ENCODE data around the gene RANBP1. TPM values are rescaled to one million over a fixed set of nuclear protein-coding genes. Genes with fewer than 3 reads are reported as not detected.
"Not testable (repeated sequence)": the region's sequence is repeated elsewhere in the genome, so short reads cannot be mapped to it uniquely, and the experiment has no call there.

The RANBP1 gene
- total RNA-seq, 1 donor, result 71.3 TPM

DNA sequence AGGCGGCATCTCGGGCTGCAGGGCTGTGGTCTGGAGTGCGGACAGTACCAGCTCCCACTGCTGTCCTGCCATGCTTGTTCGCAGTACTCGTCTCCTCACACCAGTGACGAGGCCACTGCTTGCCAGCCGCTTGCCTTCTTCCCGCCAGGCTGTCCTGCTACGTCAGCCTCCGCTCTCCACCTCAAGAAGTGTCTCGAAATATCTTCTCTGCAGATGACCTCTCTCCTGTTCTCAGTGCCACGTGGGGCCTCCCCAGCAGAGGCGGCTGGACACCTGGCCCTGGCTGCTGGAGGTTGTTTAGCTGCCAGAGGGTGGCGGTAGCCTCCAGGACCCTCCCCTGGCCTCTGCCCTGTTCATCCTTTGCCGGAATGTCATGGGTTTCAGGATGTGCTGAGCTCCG, 38.0 kb downstream of the RANBP1 start:
- Histone ChIP-seq H3K9me3 (ENCODE audit: low read depth, low read length) (no peaks in the 10 kb centered on the region), H3K27me3 (ENCODE audit: insufficient read depth, low read length) (no peaks in the 10 kb centered on the region), H3K4me1 (ENCODE audit: insufficient read depth, low read length) (peaks cover 3% of the 10 kb centered on the region), H3K4me3 (ENCODE audit: low read length) (no peak overlapping the region)

DNA sequence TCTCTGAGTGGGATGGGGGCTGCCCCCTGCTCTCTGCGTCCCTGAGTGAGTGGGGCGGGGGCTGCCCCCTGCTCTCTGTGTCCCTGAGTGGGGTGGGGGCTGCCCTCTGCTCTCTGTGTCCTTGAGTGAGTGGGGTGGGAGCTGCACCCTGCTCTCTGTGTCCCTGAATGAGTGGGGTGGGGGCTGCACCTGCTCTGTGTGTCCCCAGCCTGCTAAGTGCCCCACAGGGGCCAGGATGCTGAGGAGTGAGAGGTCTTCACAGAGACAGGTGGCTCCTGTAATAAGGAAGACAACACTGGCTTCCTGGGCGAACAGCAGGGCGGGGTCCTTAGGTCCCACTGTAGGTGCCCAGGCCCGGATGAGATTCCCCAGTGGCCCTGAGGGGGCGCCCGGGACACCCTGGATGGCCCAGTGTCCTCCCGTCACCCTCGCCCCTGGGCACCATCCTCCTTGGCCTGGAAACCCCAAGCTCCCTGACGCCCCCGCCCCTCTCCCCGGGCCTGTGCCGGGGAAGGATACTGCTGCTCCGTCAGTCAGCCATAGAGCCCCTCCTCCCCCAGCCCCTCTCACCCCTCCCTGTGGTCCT, 38.8 kb downstream of the RANBP1 start:
- Histone ChIP-seq H3K9me3 (ENCODE audit: low read depth, low read length) (no peaks in the 10 kb centered on the region), H3K27me3 (ENCODE audit: insufficient read depth, low read length) (no peaks in the 10 kb centered on the region), H3K4me1 (ENCODE audit: insufficient read depth, low read length) (peaks cover 3% of the 10 kb centered on the region), H3K4me3 (ENCODE audit: low read length) (no peak overlapping the region)

DNA sequence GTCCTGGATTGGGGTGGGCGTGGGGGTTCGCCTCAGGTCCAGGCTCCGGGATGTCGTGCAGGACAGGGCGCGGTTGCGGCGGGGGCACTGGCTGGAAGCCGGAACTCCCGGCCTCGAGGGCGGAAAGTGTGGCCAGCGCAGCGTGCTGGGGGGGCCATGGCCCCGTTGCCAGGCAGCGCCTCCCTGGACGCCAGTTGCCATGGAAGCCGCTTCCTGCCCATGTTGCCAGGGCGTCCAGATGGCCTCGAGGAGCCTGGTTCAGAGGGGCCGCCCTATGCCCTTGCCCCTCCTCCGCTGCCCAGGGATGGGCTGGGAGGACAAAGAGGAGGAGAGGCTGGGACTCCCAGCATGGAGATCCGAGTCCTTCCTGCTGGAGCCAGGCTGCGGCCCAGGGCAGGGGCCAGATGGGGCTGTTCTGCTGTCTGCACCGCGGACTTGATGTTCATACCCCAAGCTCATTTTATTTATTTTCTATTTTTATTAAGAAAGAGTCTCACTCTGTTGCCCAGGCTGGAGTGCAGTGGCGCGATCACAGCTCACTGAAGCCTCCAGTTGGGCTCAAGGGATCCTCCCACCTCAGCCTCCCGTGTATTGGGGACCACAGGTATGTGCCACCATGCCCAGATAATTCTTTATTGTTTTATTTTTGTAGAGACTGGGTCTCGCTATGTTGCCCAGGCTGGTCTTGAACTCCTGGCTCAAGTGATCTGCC, 39.6 kb downstream of the RANBP1 start:
- H3K9me3 ChIP-seq (ENCODE audit: low read depth, low read length), result no peaks in the 10 kb centered on the region
- H3K27me3 ChIP-seq (ENCODE audit: insufficient read depth, low read length), result no peaks in the 10 kb centered on the region
- H3K4me1 ChIP-seq (ENCODE audit: insufficient read depth, low read length), result peaks cover 3% of the 10 kb centered on the region
- no peak overlapping the region for H3K4me3 ChIP-seq (ENCODE audit: low read length)

DNA sequence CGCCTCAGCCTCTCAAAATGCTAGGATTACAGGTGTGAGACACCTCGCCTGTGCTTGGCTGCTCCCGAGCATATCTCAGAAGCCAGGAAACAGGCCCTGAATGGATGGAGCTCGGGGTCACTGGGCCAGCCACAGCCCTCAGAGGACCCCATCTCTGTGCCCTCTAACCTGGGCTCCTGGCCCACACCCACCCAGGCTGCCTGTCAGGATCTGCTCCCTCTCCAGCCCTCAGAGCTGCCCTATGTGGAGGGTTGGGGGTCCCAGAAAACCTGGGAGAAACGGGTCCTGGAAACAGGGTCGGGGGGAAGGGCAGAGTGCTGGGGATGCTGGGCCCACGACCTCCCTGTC, 40.1 kb downstream of the RANBP1 start:
- no peak overlapping the region for H3K4me3 ChIP-seq (ENCODE audit: low read length)
- H3K27me3 ChIP-seq (ENCODE audit: insufficient read depth, low read length), result no peaks in the 10 kb centered on the region
- peaks cover 3% of the 10 kb centered on the region for H3K4me1 ChIP-seq (ENCODE audit: insufficient read depth, low read length)
- H3K9me3 ChIP-seq (ENCODE audit: low read depth, low read length), result no peaks in the 10 kb centered on the region

DNA sequence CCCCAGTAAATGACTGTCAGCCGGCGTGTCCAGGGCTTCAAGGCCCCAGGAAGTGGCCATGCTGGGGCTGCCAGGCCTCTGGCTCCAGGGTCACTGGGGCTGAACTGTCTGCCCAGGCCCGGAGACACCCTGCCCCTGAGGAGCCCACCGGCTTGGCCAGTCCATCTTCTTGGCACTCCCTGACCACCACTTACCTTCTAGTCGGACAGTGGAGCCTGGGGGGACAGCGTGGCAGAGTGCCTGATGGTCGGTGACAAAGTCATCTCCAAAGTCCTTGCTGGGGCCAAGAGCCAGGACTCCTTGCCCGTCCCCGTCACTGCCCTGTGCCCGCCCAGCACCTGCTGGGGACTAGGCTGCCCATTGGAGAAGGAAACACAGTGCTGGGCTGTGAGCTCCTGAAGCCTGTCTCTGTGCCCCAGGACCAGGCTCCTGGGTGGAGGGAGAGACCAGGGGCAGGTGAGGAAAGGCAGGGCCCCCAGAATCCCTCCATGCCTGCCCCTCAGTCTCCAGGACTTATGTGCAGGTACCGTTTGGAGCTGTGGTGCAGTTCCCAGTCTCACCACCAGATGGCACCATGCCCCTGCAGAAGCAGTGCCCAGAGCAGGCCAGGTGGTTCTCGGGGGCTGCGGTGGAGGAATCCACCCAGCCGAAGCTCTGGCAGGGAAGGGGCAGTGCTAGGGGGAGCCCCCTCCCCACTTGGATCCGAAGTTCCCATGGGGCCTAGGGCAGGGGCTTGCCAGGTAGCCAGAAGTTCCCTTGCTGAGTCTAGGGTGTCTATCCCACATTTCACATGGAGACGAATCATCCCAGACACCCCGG, 40.9 kb downstream of the RANBP1 start:
- H3K9me3 ChIP-seq (ENCODE audit: low read depth, low read length), result no peaks in the 10 kb centered on the region
- peaks cover 3% of the 10 kb centered on the region for H3K4me1 ChIP-seq (ENCODE audit: insufficient read depth, low read length)
- H3K4me3 ChIP-seq (ENCODE audit: low read length), result no peak overlapping the region
- no peaks in the 10 kb centered on the region for H3K27me3 ChIP-seq (ENCODE audit: insufficient read depth, low read length)

DNA sequence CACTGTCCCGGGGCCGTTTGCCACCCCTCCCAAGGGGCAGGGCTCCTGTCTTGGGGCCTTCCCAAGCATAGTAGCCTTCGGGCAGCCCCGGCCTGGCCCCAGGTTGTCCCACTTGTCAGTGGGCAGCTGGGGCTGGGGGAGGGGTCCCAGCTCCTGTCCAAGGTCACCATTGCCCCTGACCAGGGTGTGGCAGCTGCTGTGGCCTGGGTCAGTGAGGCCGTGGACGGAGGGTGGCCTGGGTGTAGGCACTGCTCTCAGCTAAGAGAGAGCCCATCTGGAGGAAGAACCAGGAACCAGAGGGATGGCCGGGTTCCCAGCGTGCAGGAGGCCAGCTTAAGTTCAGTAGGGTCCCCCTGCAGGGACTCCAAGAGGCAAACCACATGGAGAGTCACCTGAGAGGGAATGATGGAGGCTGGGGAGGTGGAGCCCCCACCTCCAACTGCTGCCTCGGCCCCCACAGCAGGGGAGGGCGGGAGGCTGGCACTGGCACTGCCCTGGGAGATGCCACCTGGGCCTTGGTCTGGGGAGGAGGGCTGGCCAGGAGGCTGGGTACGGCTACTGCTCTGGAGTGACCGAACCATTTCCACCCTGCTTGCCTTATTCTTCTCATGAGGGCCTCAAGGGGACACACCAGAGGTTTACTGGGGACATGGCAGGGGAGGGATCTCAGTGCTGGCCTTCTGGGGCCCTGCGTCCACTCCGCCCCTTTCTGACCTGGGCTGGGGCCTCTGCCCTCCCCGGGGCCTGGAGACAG, 41.7 kb downstream of the RANBP1 start:
- peaks cover 3% of the 10 kb centered on the region for H3K4me1 ChIP-seq (ENCODE audit: insufficient read depth, low read length)
- no peaks in the 10 kb centered on the region for H3K9me3 ChIP-seq (ENCODE audit: low read depth, low read length)
- H3K27me3 ChIP-seq (ENCODE audit: insufficient read depth, low read length), result no peaks in the 10 kb centered on the region
- H3K4me3 ChIP-seq (ENCODE audit: low read length), result no peak overlapping the region

DNA sequence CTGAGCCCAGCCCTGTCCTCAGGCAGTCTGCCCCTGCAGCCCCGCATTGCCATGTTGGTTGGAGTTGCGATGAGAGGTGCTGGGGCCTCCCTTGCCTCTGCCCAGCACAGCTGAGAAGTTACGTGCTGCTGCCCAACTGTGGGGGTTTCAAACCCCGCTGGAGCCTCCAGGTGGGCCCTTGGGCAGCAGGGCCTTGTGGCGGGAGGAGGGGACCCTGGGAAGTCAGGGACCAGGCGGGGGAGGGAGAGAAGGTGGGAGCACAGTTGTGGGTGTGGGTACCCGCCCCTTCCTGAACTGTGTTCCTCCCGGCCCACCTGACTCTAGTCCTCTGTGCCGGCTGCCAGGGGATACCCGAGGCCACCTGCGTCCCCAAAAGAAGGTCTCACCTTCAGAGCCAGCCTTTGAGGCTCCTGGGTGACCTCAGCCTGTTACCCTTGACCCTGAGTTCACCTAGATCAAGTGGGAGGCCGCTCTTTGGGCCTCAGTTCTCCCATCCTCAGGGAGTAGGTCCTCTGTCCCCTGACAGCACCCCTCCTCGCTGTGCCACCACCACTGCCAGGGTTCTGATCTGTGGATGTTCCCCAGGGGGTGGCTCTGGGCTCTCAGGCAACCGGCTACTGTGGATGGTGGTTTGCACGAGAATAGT, 42.6 kb downstream of the RANBP1 start:
- H3K4me1 ChIP-seq (ENCODE audit: insufficient read depth, low read length), result peaks cover 3% of the 10 kb centered on the region
- H3K4me3 ChIP-seq (ENCODE audit: low read length), result no peak overlapping the region
- H3K27me3 ChIP-seq (ENCODE audit: insufficient read depth, low read length), result no peaks in the 10 kb centered on the region
- no peaks in the 10 kb centered on the region for H3K9me3 ChIP-seq (ENCODE audit: low read depth, low read length)

GRCh38 chr22:20159076-20159475, 43.2 kb downstream of the RANBP1 start:
- Histone ChIP-seq H3K27me3 (ENCODE audit: insufficient read depth, low read length) (no peaks in the 10 kb centered on the region), H3K4me3 (ENCODE audit: low read length) (no peak overlapping the region), H3K4me1 (ENCODE audit: insufficient read depth, low read length) (peaks cover 3% of the 10 kb centered on the region), H3K9me3 (ENCODE audit: low read depth, low read length) (no peaks in the 10 kb centered on the region)

DNA sequence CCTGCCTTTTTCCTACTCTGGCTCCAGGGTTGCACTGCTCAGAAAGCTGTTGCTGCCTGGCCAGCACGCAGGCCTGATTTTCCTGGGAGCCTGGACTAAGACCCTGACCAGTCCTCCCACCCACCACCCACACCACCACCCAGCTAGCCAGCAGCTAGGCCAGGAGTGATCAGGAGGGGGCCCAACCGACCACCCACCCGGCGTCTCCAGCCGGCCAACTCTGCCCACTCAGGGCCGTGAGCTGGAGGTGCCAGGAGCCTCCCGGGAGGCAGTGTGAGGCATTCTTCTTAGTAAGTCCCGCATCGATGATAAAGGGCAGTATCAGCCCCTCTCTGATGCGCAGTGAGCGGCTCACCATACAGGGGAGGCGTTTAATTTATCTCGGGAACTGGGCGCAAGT, 43.6 kb downstream of the RANBP1 start:
- H3K4me1 ChIP-seq (ENCODE audit: insufficient read depth, low read length); H3K27me3 ChIP-seq (ENCODE audit: insufficient read depth, low read length): not testable (repeated sequence)

GRCh38 chr22:20160041-20160440, 44.1 kb downstream of the RANBP1 start:
- no peak overlapping the region for H3K4me3 ChIP-seq (ENCODE audit: low read length)
- H3K4me1 ChIP-seq (ENCODE audit: insufficient read depth, low read length), result peaks cover 3% of the 10 kb centered on the region
- no peaks in the 10 kb centered on the region for H3K27me3 ChIP-seq (ENCODE audit: insufficient read depth, low read length)
- H3K9me3 ChIP-seq (ENCODE audit: low read depth, low read length), result no peaks in the 10 kb centered on the region

More for the DNA sequence above, 43.6 kb downstream of the RANBP1 start:
- not testable (repeated sequence) for H3K9me3 ChIP-seq (ENCODE audit: low read depth, low read length); H3K4me3 ChIP-seq (ENCODE audit: low read length)

DNA sequence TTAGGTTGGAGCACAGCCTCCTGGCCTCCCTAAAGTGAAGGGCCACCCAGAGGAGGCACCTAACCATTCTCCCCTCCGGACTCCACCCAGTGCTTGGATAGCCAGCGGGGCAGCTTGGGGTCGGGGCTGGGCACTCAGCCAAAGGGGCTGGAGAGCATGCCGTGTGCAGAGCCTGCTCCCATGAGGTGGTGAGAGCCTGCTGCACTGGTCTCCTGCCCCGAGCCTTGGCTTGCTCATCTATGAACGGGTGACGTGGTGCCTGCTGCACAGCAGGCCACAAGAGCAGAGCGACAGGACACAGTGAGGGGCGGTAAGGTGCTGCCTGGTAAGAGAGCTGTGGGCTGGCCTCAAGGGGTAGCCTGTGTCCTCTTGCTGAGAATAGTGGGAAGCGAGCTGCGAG, 49.0 kb downstream of the RANBP1 start:
- Histone ChIP-seq H3K4me1 (ENCODE audit: insufficient read depth, low read length) (no peaks in the 10 kb centered on the region), H3K27me3 (ENCODE audit: insufficient read depth, low read length) (no peaks in the 10 kb centered on the region)

DNA sequence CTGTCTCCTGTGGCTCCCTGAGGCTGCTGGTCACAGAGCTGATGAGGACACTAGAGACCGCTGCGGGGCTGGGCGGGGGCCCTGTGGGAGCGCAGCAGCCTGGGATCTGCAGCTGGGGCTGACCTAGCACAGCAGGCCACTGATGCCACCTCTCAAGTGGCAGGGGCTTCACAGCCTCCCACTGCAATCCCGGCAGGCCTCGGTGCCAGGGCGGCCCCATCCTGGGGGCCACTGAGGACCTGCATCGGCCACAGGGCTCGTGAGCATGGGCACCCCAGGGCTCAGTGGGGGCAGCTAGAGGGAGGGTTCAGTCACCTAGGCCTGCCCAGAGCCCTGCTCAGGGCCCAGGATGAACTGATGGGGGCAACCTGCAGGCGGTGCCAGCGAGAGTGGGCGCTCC, 49.5 kb downstream of the RANBP1 start:
- Histone ChIP-seq H3K4me1 (ENCODE audit: insufficient read depth, low read length) (no peaks in the 10 kb centered on the region), H3K27me3 (ENCODE audit: insufficient read depth, low read length) (no peaks in the 10 kb centered on the region), H3K9me3 (ENCODE audit: low read depth, low read length) (no peaks in the 10 kb centered on the region), H3K4me3 (ENCODE audit: low read length) (no peak overlapping the region)

More for the DNA sequence above, 49.0 kb downstream of the RANBP1 start:
- no peaks in the 10 kb centered on the region for H3K9me3 ChIP-seq (ENCODE audit: low read depth, low read length)
- H3K4me3 ChIP-seq (ENCODE audit: low read length), result no peak overlapping the region

GRCh38 chr22:20165913-20166312, 50.0 kb downstream of the RANBP1 start:
- H3K9me3 ChIP-seq (ENCODE audit: low read depth, low read length), result no peaks in the 10 kb centered on the region
- H3K27me3 ChIP-seq (ENCODE audit: insufficient read depth, low read length), result no peaks in the 10 kb centered on the region
- no peaks in the 10 kb centered on the region for H3K4me1 ChIP-seq (ENCODE audit: insufficient read depth, low read length)
- no peak overlapping the region for H3K4me3 ChIP-seq (ENCODE audit: low read length)

- Histone ChIP-seq H3K9me3 (ENCODE audit: low read depth, low read length) (no peaks in the 10 kb centered on the region), H3K4me1 (ENCODE audit: insufficient read depth, low read length) (no peaks in the 10 kb centered on the region), H3K4me3 (ENCODE audit: low read length) (no peak overlapping the region), H3K27me3 (ENCODE audit: insufficient read depth, low read length) (no peaks in the 10 kb centered on the region)
Measured at GRCh38 chr22:20166703-20167102, 50.8 kb downstream of the RANBP1 start.

Data from mononuclear cell (primary cell).